Mesenchymal stem cell (in vitro differentiated cells and primary cell): Measurements from ENCODE around the gene GRM1. TPM values are rescaled to one million over a fixed set of nuclear protein-coding genes. Genes with fewer than 3 reads are reported as not detected.

ENCODE experiments used
- DNase-seq: peaks from one replicate; pipeline ENCODE4 v3.0.0-alpha.2; 2013
- H2AFZ ChIP-seq: one replicate; pipeline ENCODE4 v1.6.1; 2013; ENCODE audit warnings: low read depth, mild to moderate bottlenecking, control low read depth, inconsistent platforms, low read length, moderate library complexity
- H2AK5ac ChIP-seq: 2 replicates; pipeline ENCODE4 v1.6.1; 2013; ENCODE audit warnings: low read length, moderate library complexity, mild to moderate bottlenecking, inconsistent platforms; ENCODE audit not compliant: severe bottlenecking
- H2BK120ac ChIP-seq: one replicate; pipeline ENCODE4 v1.6.1; 2013; ENCODE audit warnings: low read depth, mild to moderate bottlenecking, inconsistent platforms, low read length, moderate library complexity
- H2BK12ac ChIP-seq, 2 experiments: one replicate each; pipeline ENCODE4 v1.6.1; 2013; ENCODE audit warnings: inconsistent platforms in 2 of 2, low read length in 2 of 2, mild to moderate bottlenecking in 2 of 2, moderate library complexity in 2 of 2, control low read depth in 1 of 2
- H2BK15ac ChIP-seq: one replicate; pipeline ENCODE4 v1.6.1; 2013; ENCODE audit warnings: mild to moderate bottlenecking, low read depth, inconsistent platforms; ENCODE audit not compliant: poor library complexity, severe bottlenecking
- H2BK5ac ChIP-seq: 2 replicates; pipeline ENCODE4 v1.6.1; 2013; ENCODE audit warnings: low read depth, mild to moderate bottlenecking, low read length, control low read depth, inconsistent platforms; ENCODE audit not compliant: poor library complexity, severe bottlenecking
- H3K14ac ChIP-seq, 2 experiments: one replicate each; pipeline ENCODE4 v1.6.1; 2013; ENCODE audit warnings: inconsistent platforms in 2 of 2, low read length in 2 of 2, control low read depth in 1 of 2, mild to moderate bottlenecking in 1 of 2, moderate library complexity in 1 of 2
- H3K18ac ChIP-seq, 2 experiments: one replicate each; pipeline ENCODE4 v1.6.1; 2013; ENCODE audit warnings: inconsistent platforms in 2 of 2, low read length in 2 of 2, control low read depth in 1 of 2, low read depth in 1 of 2, mild to moderate bottlenecking in 1 of 2
- H3K23ac ChIP-seq, 2 experiments: one replicate each; pipeline ENCODE4 v1.6.1; 2013; ENCODE audit warnings: inconsistent platforms in 2 of 2, low read length in 2 of 2, mild to moderate bottlenecking in 2 of 2, moderate library complexity in 2 of 2, control low read depth in 1 of 2
- H3K27ac ChIP-seq: 2 replicates; pipeline ENCODE4 v1.5.1; 2013; ENCODE audit warnings: mild to moderate bottlenecking, moderate library complexity, low read length, control low read depth, inconsistent platforms; ENCODE audit not compliant: poor library complexity, severe bottlenecking
- H3K27me3 ChIP-seq, 2 experiments: 2 replicates each; pipeline versions ENCODE4 v1.6.1 to v1.7.0; 2013; ENCODE audit warnings: low read length in 2 of 2, mild to moderate bottlenecking in 2 of 2, moderate library complexity in 2 of 2, control low read depth in 1 of 2, inconsistent platforms in 1 of 2; ENCODE audit not compliant: control insufficient read depth in 1 of 2, insufficient read depth in 1 of 2
- H3K36me3 ChIP-seq, 2 experiments: 2 replicates each; pipeline versions ENCODE4 v1.6.1 to v1.7.0; 2013; ENCODE audit warnings: low read length in 2 of 2, control low read depth in 1 of 2, inconsistent platforms in 1 of 2, low read depth in 1 of 2, mild to moderate bottlenecking in 1 of 2; ENCODE audit not compliant: insufficient read depth in 2 of 2, control insufficient read depth in 1 of 2
- H3K4ac ChIP-seq, 2 experiments: one replicate each; pipeline ENCODE4 v1.6.1; 2013; ENCODE audit warnings: inconsistent platforms in 2 of 2, low read length in 2 of 2, mild to moderate bottlenecking in 2 of 2, moderate library complexity in 2 of 2, control low read depth in 1 of 2, low read depth in 1 of 2
- H3K4me1 ChIP-seq: 2 replicates; pipeline ENCODE4 v1.6.1; 2013; ENCODE audit warnings: low read depth, low read length, control low read depth; ENCODE audit not compliant: control insufficient read depth, insufficient read depth
- H3K4me2 ChIP-seq: 2 replicates; pipeline ENCODE4 v1.6.1; 2013; ENCODE audit warnings: low read length, mild to moderate bottlenecking, inconsistent platforms; ENCODE audit not compliant: poor library complexity, severe bottlenecking
- H3K4me3 ChIP-seq, 2 experiments: 2 replicates each; pipeline versions ENCODE4 v1.5.1 to v1.7.0; 2013; ENCODE audit warnings: low read length in 2 of 2, mild to moderate bottlenecking in 2 of 2, control low read depth in 1 of 2, low read depth in 1 of 2; ENCODE audit not compliant: insufficient read depth in 1 of 2
- H3K79me1 ChIP-seq: replicated peaks from 2 replicates; pipeline ENCODE4 v1.6.1; 2013; ENCODE audit warnings: mild to moderate bottlenecking, control low read depth, low read length, inconsistent platforms; ENCODE audit not compliant: poor library complexity, severe bottlenecking
- H3K9ac ChIP-seq: 2 replicates; pipeline ENCODE4 v1.7.0; 2013; ENCODE audit warnings: mild to moderate bottlenecking, low read length, moderate library complexity
- H3K9me3 ChIP-seq: 2 replicates; pipeline ENCODE4 v1.7.0; 2013; ENCODE audit warnings: mild to moderate bottlenecking, low read length; ENCODE audit not compliant: control insufficient read depth
- H4K8ac ChIP-seq: one replicate; pipeline ENCODE4 v1.6.1; 2013; ENCODE audit warnings: inconsistent platforms, mild to moderate bottlenecking, low read length, moderate library complexity
- H4K91ac ChIP-seq: one replicate; pipeline ENCODE4 v1.6.1; 2013; ENCODE audit warnings: mild to moderate bottlenecking, low read length, inconsistent platforms
- WGBS: methylation state at CpG from one replicate; pipeline ENCODE4 v1.1.7; 2013; ENCODE audit warnings: mixed read lengths; 5-methylcytosine and 5-hydroxymethylcytosine counted together
- small RNA-seq: library from polyadenylated mRNA; stranded (forward); fragments of <200 nt; extraction: miRNeasy Mini kit (QIAGEN cat#:217004); gene quantifications from one replicate; pipeline ENCODE3, GENCODE V24; 2013; ENCODE audit warnings: low read depth

The GRM1 gene

GRCh38 chr6:146484411-146484810, 455.5 kb downstream of the GRM1 start:
- Histone ChIP-seq H3K18ac (no peak overlapping the region), H2BK120ac (no peak overlapping the region), H4K8ac (no peak overlapping the region), H2BK12ac (no peak overlapping the region), H3K4ac (no peak overlapping the region), H2BK5ac (no peak overlapping the region), H2AFZ (no peak overlapping the region), H3K14ac (no peak overlapping the region), H2AK5ac (no peak overlapping the region), H3K4me1 (no peaks in the 10 kb centered on the region), H3K4me2 (no peak overlapping the region), H2BK15ac (no peak overlapping the region), H3K27me3 (no peaks in the 10 kb centered on the region), H3K4me3 (no peak overlapping the region), H3K79me1 (no peaks in the 10 kb centered on the region), H3K9me3 (peaks cover 5% of the 10 kb centered on the region), H3K9ac (no peak overlapping the region), H3K36me3 (no peaks in the 10 kb centered on the region), H3K23ac (no peak overlapping the region), H4K91ac (no peak overlapping the region), H3K27ac (no peak overlapping the region)
- 75% methylated on average over 3 of the region's 3 CpGs for WGBS
- no peak for DNase-seq

Small RNAs within 50 kb of the gene (small RNA-seq; reads per million reads assigned to genes)
- not detected for gene RNA5SP222
